ENCODE measurements around the gene SMARCA2.
A peak's percentile ranks its signal among the peaks of the same experiment; 100 is the strongest.

Gene SMARCA2

DNA sequence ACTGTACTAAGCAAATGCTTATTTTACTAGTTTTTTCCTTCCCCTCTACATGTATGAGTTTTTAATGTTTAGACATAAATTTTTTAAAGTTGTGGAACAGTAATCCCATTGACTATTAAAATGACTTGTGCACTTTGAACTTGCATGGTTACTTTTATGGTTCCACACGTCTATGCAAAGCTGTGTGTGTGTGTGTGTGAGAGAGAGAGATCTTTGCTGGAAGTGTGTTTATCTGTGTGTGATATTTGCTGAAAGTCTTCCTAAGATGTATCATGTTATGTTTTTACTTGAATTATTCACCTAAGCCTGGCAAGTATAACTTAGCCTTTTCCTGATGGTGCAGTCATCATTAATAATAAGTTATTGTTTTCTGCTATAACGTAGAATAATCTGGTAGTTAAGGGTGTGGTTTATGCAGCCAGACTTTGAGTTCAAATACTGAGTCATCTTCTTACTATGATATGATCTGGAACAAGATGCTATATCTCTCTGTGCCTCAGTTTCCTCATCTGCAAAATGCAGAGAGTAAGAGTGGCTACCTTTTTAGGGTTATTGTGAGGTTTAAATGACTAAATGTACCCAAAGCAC lies 138.6 kb downstream of the SMARCA2 start:
- no peak overlapping the region for H3K27ac ChIP-seq (ENCODE audit: low read length, poor library complexity, severe bottlenecking)
- no peak overlapping the region for H3K18ac ChIP-seq (ENCODE audit: low read depth in 1 of 2, low read length in 2 of 2)
- H3K4ac ChIP-seq (ENCODE audit: low read depth in 1 of 2, low read length in 2 of 2) = no peak overlapping the region
- H3K36me3 ChIP-seq (ENCODE audit: control insufficient read depth in 1 of 2, insufficient read depth in 2 of 2, low read depth in 1 of 2, low read length in 2 of 2) = peaks cover 0 to 12% of the 10 kb centered on the region in 2 experiments
- no peak overlapping the region for H4K8ac ChIP-seq (ENCODE audit: low read length)
- H3K14ac ChIP-seq (ENCODE audit: low read length in 2 of 2) = no peak overlapping the region
- WGBS = 65% methylated on average over 2 of the region's 2 CpGs
- H4K91ac ChIP-seq (ENCODE audit: low read length) = no peak overlapping the region
- no peak overlapping the region for H2BK12ac ChIP-seq (ENCODE audit: low read length in 2 of 2)
- H3K23ac ChIP-seq (ENCODE audit: low read length in 2 of 2) = no peak overlapping the region
- H3K4me2 ChIP-seq (ENCODE audit: low read length, poor library complexity, severe bottlenecking) = no peak overlapping the region
- no peak overlapping the region for H2BK120ac ChIP-seq (ENCODE audit: low read depth, low read length)
- H2BK5ac ChIP-seq (ENCODE audit: low read depth, low read length, poor library complexity, severe bottlenecking) = no peak overlapping the region
- peaks cover 15% of the 10 kb centered on the region for H3K79me1 ChIP-seq (replicated peaks; ENCODE audit: low read length, poor library complexity, severe bottlenecking)
- H3K9ac ChIP-seq (ENCODE audit: low read length) = no peak overlapping the region
- no peak for DNase-seq
- H3K9me3 ChIP-seq (ENCODE audit: control insufficient read depth, low read length) = no peaks in the 10 kb centered on the region
- H3K4me1 ChIP-seq (ENCODE audit: control insufficient read depth, insufficient read depth, low read depth, low read length) = peaks cover 3% of the 10 kb centered on the region
- no peaks in the 10 kb centered on the region for H3K27me3 ChIP-seq (ENCODE audit: control insufficient read depth in 1 of 2, insufficient read depth in 1 of 2, low read length in 2 of 2)
- H2AK5ac ChIP-seq (ENCODE audit: low read length, severe bottlenecking) = no peak overlapping the region
- H2AFZ ChIP-seq (ENCODE audit: low read depth, low read length) = no peak overlapping the region
- H2BK15ac ChIP-seq (ENCODE audit: low read depth, poor library complexity, severe bottlenecking) = no peak overlapping the region
- no peak overlapping the region for H3K4me3 ChIP-seq (ENCODE audit: insufficient read depth in 1 of 2, low read depth in 1 of 2, low read length in 2 of 2)

DNA sequence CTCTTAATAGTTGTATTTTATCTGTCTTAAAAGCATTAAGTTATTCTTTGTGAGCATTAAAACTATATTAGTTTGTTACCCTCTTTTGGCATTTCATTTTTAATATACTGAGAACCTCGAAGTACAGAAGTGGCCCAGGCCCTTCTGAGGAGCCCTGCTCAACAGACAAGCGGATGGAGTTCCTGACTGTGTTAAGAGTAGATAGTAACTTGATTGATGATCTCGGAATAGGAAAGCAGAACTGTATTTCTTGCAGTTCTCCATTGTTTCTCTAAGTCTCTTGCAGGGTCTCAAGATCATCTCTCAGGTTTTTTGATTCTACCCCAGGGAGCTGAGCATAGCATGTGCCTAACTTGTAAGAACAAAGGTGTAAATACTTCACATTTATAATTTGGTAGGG lies 139.6 kb downstream of the SMARCA2 start:
- WGBS = 100% methylated on average over 3 of the region's 3 CpGs

DNA sequence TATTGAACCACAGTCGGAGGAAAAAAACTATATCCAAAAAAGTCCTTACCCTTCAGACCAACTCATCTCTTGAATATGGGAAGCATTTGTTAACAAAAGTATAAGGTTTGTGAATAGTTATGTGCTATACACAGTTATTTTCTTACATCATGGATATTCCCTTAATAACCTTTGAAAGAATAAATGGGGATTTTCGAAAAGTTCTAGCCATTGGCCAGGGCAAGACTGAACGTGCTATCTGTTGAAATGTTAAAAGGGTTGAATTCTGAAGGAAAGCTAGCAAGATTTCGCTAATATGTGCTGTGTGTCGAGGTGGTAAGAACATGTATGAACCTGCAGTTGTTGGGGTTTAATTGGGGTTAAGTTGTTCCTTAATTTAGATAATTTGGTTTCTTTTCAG lies 140.8 kb downstream of the SMARCA2 start:
- Histone ChIP-seq H4K91ac (ENCODE audit: low read length) (no peak overlapping the region), H3K4ac (ENCODE audit: low read depth in 1 of 2, low read length in 2 of 2) (no peak overlapping the region), H4K8ac (ENCODE audit: low read length) (no peak overlapping the region), H2AFZ (ENCODE audit: low read depth, low read length) (no peak overlapping the region), H2AK5ac (ENCODE audit: low read length, severe bottlenecking) (no peak overlapping the region), H3K23ac (ENCODE audit: low read length in 2 of 2) (no peak overlapping the region), H3K9me3 (ENCODE audit: control insufficient read depth, low read length) (no peaks in the 10 kb centered on the region), H3K79me1 (replicated peaks; ENCODE audit: low read length, poor library complexity, severe bottlenecking) (peaks cover 9% of the 10 kb centered on the region), H2BK120ac (ENCODE audit: low read depth, low read length) (no peak overlapping the region), H3K14ac (ENCODE audit: low read length in 2 of 2) (no peak overlapping the region), H2BK15ac (ENCODE audit: low read depth, poor library complexity, severe bottlenecking) (no peak overlapping the region), H3K4me3 (ENCODE audit: insufficient read depth in 1 of 2, low read depth in 1 of 2, low read length in 2 of 2) (no peak overlapping the region), H2BK12ac (ENCODE audit: low read length in 2 of 2) (no peak overlapping the region), H3K4me1 (ENCODE audit: control insufficient read depth, insufficient read depth, low read depth, low read length) (peaks cover 3% of the 10 kb centered on the region), H3K36me3 (ENCODE audit: control insufficient read depth in 1 of 2, insufficient read depth in 2 of 2, low read depth in 1 of 2, low read length in 2 of 2) (peaks cover 0 to 3% of the 10 kb centered on the region in 2 experiments), H3K27ac (ENCODE audit: low read length, poor library complexity, severe bottlenecking) (no peak overlapping the region), H3K18ac (ENCODE audit: low read depth in 1 of 2, low read length in 2 of 2) (no peak overlapping the region), H3K9ac (ENCODE audit: low read length) (no peak overlapping the region), H2BK5ac (ENCODE audit: low read depth, low read length, poor library complexity, severe bottlenecking) (no peak overlapping the region), H3K27me3 (ENCODE audit: control insufficient read depth in 1 of 2, insufficient read depth in 1 of 2, low read length in 2 of 2) (no peaks in the 10 kb centered on the region), H3K4me2 (ENCODE audit: low read length, poor library complexity, severe bottlenecking) (no peak overlapping the region)
- 68% methylated on average over 4 of the region's 5 CpGs for WGBS
- no peak for DNase-seq

More for the DNA sequence above, 139.6 kb downstream of the SMARCA2 start:
- Histone ChIP-seq H3K4me3 (ENCODE audit: insufficient read depth in 1 of 2, low read depth in 1 of 2, low read length in 2 of 2) (no peak overlapping the region), H2AFZ (ENCODE audit: low read depth, low read length) (no peak overlapping the region), H3K4me1 (ENCODE audit: control insufficient read depth, insufficient read depth, low read depth, low read length) (peaks cover 3% of the 10 kb centered on the region), H3K23ac (ENCODE audit: low read length in 2 of 2) (no peak overlapping the region), H3K18ac (ENCODE audit: low read depth in 1 of 2, low read length in 2 of 2) (no peak overlapping the region), H2AK5ac (ENCODE audit: low read length, severe bottlenecking) (no peak overlapping the region), H2BK5ac (ENCODE audit: low read depth, low read length, poor library complexity, severe bottlenecking) (no peak overlapping the region), H2BK15ac (ENCODE audit: low read depth, poor library complexity, severe bottlenecking) (no peak overlapping the region), H3K36me3 (ENCODE audit: control insufficient read depth in 1 of 2, insufficient read depth in 2 of 2, low read depth in 1 of 2, low read length in 2 of 2) (peaks cover 0 to 11% of the 10 kb centered on the region in 2 experiments), H2BK120ac (ENCODE audit: low read depth, low read length) (no peak overlapping the region), H3K27ac (ENCODE audit: low read length, poor library complexity, severe bottlenecking) (no peak overlapping the region), H3K27me3 (ENCODE audit: control insufficient read depth in 1 of 2, insufficient read depth in 1 of 2, low read length in 2 of 2) (no peaks in the 10 kb centered on the region), H3K4ac (ENCODE audit: low read depth in 1 of 2, low read length in 2 of 2) (no peak overlapping the region), H3K9ac (ENCODE audit: low read length) (no peak overlapping the region), H3K4me2 (ENCODE audit: low read length, poor library complexity, severe bottlenecking) (no peak overlapping the region), H4K8ac (ENCODE audit: low read length) (no peak overlapping the region), H2BK12ac (ENCODE audit: low read length in 2 of 2) (no peak overlapping the region), H3K9me3 (ENCODE audit: control insufficient read depth, low read length) (no peaks in the 10 kb centered on the region), H4K91ac (ENCODE audit: low read length) (no peak overlapping the region), H3K79me1 (replicated peaks; ENCODE audit: low read length, poor library complexity, severe bottlenecking) (peaks cover 15% of the 10 kb centered on the region), H3K14ac (ENCODE audit: low read length in 2 of 2) (no peak overlapping the region)
- no peak for DNase-seq

DNA sequence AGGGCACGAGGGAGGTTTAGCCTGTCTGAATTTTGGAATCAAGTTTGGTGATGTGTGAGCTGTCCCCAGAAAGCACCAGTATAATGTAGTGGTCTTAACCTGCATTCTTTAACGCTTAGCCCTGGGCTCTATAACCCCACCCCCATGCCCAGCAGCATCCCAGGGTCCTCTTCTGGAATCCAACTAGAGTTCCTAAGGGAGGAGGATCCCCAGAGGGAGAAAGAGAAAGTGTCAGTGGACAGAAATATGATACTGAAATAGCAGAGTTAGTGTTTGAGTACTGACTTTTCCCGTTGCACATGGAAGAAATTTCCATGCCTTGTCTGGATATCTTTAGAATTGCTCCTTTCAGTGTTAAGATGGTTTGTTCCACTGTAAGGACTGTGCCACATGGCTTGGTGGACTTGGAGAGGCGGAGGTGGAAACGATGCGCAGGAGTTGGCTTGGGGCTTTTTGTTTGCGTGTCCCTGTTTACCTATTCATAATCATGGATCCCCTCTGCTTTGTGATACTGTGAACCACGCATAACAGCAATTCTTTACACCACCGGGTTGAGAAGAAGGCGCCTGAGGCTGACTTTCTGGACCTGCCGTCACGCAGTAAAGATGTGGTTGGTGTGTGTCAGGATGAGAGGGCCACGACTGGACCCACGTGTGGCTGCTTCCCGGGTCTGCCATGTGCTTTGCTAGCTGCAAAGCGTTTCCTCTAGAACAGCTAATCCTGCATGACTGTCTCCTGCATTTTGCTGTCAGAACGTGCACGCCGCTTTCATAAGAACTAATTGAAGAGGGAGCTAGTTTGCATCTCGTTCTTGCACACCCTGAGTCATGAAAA lies 142.3 kb downstream of the SMARCA2 start:
- no peak overlapping the region for H2BK5ac ChIP-seq (ENCODE audit: low read depth, low read length, poor library complexity, severe bottlenecking)
- H3K4ac ChIP-seq (ENCODE audit: low read depth in 1 of 2, low read length in 2 of 2) = peak overlapping the region in 1 of 2 experiments; percentile 22
- peaks cover 3% of the 10 kb centered on the region for H3K4me1 ChIP-seq (ENCODE audit: control insufficient read depth, insufficient read depth, low read depth, low read length)
- peak overlapping the region in 1 of 2 experiments; percentile 66 for H2BK12ac ChIP-seq (ENCODE audit: low read length in 2 of 2)
- peak overlapping the region; percentile 87 for H3K27ac ChIP-seq (ENCODE audit: low read length, poor library complexity, severe bottlenecking)
- peaks cover 9% of the 10 kb centered on the region for H3K79me1 ChIP-seq (replicated peaks; ENCODE audit: low read length, poor library complexity, severe bottlenecking)
- H2BK15ac ChIP-seq (ENCODE audit: low read depth, poor library complexity, severe bottlenecking) = peak overlapping the region; percentile 57
- no peaks in the 10 kb centered on the region for H3K27me3 ChIP-seq (ENCODE audit: control insufficient read depth in 1 of 2, insufficient read depth in 1 of 2, low read length in 2 of 2)
- H3K9me3 ChIP-seq (ENCODE audit: control insufficient read depth, low read length) = no peaks in the 10 kb centered on the region
- DNase-seq = peak; percentile 78
- no peak overlapping the region for H3K14ac ChIP-seq (ENCODE audit: low read length in 2 of 2)
- no peak overlapping the region for H2AK5ac ChIP-seq (ENCODE audit: low read length, severe bottlenecking)
- peak overlapping the region; percentile 31 to 86 for H3K18ac ChIP-seq (ENCODE audit: low read depth in 1 of 2, low read length in 2 of 2)
- H3K36me3 ChIP-seq (ENCODE audit: control insufficient read depth in 1 of 2, insufficient read depth in 2 of 2, low read depth in 1 of 2, low read length in 2 of 2) = peaks cover 0 to 10% of the 10 kb centered on the region in 2 experiments
- H2BK120ac ChIP-seq (ENCODE audit: low read depth, low read length) = no peak overlapping the region
- WGBS = 45% methylated on average over 19 of the region's 20 CpGs
- peak overlapping the region; percentile 30 for H4K91ac ChIP-seq (ENCODE audit: low read length)
- H3K23ac ChIP-seq (ENCODE audit: low read length in 2 of 2) = no peak overlapping the region
- H4K8ac ChIP-seq (ENCODE audit: low read length) = peak overlapping the region; percentile 40
- peak overlapping the region; percentile 39 to 81 for H3K4me3 ChIP-seq (ENCODE audit: insufficient read depth in 1 of 2, low read depth in 1 of 2, low read length in 2 of 2)
- peak overlapping the region; percentile 87 for H2AFZ ChIP-seq (ENCODE audit: low read depth, low read length)
- H3K4me2 ChIP-seq (ENCODE audit: low read length, poor library complexity, severe bottlenecking) = peak overlapping the region; percentile 75
- peak overlapping the region; percentile 93 for H3K9ac ChIP-seq (ENCODE audit: low read length)
